GM12892 (cell line): ENCODE results near the gene MEI1.

Source experiments
- POLR2A ChIP-seq: IDR thresholded peaks from 2 replicates; pipeline ENCODE4 v1.6.1; 2011; ENCODE audit warnings: low read depth, low read length, control low read depth
- POLR2AphosphoS5 ChIP-seq: IDR thresholded peaks from 2 replicates; pipeline ENCODE4 v1.6.1; 2011; ENCODE audit warnings: low read depth, low read length, control low read depth

- TF ChIP-seq POLR2A, result no peak
- TF ChIP-seq POLR2AphosphoS5, result no peak
These were observed 140.9 kb downstream of the MEI1 start for GRCh38 chr22:41840216-41840615.
